Medulla oblongata (tissue), 1 donor: ENCODE results near the gene NCKAP5.

Source experiments
- DNase-seq: peaks from one replicate; pipeline ENCODE4 v3.0.0-alpha.2; 2015; ENCODE audit errors: extremely low spot score

NCKAP5 gene

GRCh38 chr2:133458280-133458679 is 110.0 kb downstream of the NCKAP5 start:
- DNase-seq = no peak

DNA sequence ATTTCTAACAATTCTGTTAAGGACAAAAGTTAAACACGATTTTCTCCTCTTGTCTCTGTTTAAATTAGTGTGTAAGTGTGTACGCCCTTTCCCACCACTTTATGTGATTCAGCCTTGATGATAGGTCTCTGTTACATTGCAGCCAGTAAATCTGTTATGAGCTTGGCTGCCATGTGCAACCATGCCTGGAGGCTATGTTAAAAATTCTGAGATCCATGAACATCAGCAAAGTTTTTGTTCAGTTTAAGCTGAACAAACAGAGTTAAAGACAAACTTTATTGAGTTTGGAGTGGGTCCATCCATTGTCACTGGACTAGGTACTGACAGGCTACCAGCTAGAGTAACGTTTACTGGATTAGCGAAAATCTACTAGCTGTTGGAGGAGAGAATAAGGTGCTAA is 110.4 kb downstream of the NCKAP5 start:
- DNase-seq = no peak

DNA sequence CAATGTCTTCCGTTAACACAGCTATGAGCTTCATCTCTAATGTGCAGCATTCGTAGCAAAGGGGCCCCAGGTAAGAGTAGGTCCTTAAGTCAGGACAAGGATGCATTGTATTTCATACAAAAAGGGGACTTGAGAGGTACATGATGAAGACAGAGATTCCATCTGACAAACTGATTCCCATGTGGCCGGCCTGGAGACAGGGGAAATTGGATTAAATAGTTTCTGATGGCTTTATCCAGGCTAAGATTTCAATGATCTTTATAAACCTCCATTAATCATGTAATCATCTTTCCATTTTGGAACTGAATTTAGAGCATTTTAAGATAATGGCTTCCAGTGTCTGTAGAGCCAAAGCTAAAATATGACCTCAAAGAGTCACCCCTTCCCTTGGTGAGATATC is 111.3 kb downstream of the NCKAP5 start:
- no peak for DNase-seq

GRCh38 chr2:133456156-133456555 is 112.1 kb downstream of the NCKAP5 start:
- no peak for DNase-seq

GRCh38 chr2:133453032-133453431 is 115.2 kb downstream of the NCKAP5 start:
- no peak for DNase-seq

- DNase-seq = no peak
Observed at GRCh38 chr2:133452583-133452982, 115.7 kb downstream of the NCKAP5 start.

DNA sequence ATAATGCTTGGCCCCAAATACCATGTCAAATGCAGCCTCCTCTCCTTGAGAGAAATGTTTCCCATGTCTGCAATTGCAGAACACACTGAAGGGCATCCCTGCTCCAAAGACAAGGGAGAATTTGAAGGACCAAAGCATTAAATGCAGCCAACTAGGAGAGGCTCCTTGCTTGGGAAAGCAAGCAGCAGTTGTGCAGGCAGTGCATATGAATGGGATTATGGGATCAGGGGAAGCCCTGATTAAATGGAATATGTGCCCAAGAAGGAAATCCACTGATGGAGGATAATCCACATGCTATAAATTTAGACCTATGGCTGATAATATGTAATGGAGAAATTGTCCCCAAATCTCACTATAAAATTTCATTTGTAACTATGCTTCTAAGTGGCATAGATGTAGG is 116.1 kb downstream of the NCKAP5 start:
- DNase-seq = no peak

- no peak for DNase-seq
Observed at GRCh38 chr2:133448195-133448594, 120.1 kb downstream of the NCKAP5 start.

GRCh38 chr2:133447303-133447702 is 121.0 kb downstream of the NCKAP5 start:
- DNase-seq = no peak

DNA sequence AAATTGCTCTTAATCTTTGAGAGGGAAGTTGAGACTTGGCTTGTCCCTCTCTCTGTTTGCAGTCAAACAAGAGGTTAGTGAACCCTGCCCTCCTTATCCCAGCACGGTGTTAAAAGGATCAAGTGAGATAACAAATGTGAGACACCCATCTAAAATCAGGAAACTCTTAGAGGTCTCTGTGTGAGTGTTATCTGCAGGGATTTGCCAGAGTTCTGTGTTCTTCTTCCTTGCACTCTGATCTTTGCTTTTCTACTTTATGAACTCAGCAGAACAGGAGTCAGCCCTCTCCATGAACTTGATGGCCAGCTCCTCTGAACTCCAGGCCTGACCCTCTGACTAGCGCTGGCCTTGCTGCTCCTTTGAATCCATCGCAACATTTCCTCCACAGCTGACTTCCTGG is 123.8 kb downstream of the NCKAP5 start:
- no peak for DNase-seq

GRCh38 chr2:133442393-133442792 is 125.9 kb downstream of the NCKAP5 start:
- no peak for DNase-seq

GRCh38 chr2:133439565-133439920 is 128.7 kb downstream of the NCKAP5 start:
- no peak for DNase-seq

GRCh38 chr2:133438848-133439564 is 129.3 kb downstream of the NCKAP5 start:
- DNase-seq = no peak

- DNase-seq = no peak
Observed at GRCh38 chr2:133438026-133438425, 130.2 kb downstream of the NCKAP5 start.

GRCh38 chr2:133437492-133437891 is 130.8 kb downstream of the NCKAP5 start:
- no peak for DNase-seq

GRCh38 chr2:133434959-133435668 is 133.1 kb downstream of the NCKAP5 start:
- no peak for DNase-seq

DNA sequence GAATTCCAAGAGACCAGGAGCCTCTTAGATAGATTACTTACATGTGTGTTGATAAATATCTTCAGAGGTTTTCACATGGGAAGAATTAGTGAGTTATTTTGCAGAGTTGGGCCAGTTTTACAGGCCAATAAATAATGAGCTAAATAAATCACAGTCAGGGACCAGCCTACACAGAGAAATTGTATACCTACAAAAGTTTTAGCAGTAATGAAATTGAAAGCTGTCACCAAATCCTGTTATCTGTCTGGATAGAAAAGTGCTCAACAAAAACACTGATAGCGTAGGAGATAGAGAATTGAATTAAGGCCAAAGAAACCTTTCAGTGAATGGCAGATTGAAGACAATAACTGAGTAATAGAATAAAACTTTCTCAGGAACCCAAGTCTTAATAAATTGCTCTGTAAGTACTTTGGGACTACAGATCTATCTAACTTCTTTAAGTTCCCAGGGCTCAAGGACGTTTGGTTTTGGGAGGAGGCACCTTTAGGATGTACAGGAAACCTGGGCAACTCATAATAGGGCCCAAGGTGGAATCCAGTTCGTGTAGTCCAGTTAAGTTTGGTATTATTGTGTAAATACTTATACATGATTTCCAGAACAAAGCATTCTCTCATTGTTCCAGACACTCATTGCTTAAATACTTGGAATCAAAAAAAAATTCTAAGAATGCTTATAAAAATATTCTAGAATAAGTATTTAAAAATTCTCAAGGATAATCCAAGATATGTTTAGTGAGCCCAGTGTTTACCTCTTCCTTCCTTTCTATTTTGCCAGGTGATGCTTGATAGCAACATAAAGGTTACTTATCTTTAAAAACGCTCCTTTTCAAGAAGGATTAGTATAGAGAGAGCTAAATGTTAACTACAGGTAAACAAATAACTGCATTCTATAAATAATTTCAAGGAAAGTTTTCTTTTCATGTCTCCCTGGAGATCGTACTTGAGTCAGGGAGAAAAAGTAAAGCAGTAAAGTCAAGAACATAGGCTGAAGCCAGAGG is 134.5 kb downstream of the NCKAP5 start:
- no peak for DNase-seq

DNA sequence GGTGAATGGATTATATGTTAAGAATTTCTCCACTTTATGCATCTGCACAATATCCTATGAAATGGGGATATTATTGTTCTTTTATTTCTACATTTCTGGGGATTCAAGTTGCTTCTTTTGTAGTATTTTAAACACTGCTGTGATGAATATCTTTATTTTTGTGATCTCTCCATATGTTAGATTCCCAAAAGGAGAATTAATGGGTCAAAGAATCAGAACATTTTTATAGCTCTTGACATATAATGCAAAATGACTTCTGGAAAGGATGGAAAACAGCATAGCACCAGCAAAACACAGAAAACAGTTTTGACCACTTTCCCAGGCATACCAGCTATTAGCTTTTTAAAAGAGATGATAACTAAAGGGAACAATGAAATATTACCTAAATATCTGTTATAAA is 135.5 kb downstream of the NCKAP5 start:
- DNase-seq = no peak

DNA sequence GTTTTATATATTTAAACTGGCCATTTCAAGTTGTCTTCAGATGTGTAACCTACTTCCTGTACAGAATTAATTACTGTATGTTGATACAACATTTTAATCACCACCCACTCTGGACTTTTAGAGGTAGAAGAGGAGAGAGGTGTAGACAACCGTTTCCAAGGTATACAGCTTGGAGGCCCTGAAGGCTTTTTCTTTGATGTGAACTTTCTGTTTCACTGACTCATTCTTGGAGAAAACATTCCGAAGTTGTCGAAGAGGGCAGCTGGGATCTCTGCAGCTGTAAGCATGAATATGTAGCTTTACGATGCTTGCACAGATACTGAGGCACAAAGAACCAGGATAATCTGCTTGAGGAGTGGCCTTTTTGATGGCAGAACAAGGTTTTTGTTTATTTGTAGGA is 137.0 kb downstream of the NCKAP5 start:
- DNase-seq = no peak

- no peak for DNase-seq
Observed at GRCh38 chr2:133426791-133427190, 141.5 kb downstream of the NCKAP5 start.

DNA sequence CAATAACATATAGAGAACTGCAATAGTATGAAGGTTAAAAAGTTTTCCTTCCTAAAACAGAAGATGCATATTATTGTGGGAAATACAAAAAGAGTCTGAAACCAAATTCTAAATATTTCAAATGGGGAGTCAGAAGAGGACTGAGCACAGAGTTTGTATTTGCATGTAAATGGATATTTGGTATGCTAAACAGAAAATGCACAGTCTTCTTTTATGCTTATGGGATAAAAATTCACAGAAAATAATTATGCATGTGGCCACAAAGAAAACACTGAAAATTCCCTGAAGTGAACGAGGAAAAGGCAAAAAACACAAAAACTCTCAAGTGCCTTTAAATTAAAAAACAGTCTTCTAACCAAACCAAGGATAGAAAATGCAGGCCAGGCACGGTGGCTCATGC is 142.7 kb downstream of the NCKAP5 start:
- no peak for DNase-seq

DNA sequence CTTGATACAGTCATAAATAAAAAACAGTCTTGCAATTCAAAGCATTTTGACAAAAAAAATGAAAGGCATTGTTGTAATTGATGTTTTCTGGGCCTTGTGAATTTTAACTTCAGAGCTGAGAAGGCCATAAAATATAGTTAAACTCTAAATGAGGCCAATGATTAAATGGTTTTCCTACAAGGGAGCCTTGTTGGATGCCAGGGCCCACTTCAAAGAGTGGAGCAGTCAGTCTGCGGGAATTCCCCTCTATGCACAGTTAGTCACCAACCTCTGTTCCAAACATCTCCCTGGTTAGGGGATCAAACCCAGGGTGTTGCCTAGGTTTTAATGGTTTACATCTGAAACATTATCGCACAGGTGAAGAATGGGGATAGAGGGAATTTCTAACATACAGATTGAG is 143.4 kb downstream of the NCKAP5 start:
- no peak for DNase-seq
